ENCODE measurements around the gene RSPO4. TPM values are rescaled to one million over a fixed set of nuclear protein-coding genes. Genes with fewer than 3 reads are reported as not detected.
A peak's percentile ranks its signal among the peaks of the same experiment; 100 is the strongest.

The RSPO4 gene
- total RNA-seq, 1 experiment from 2014 or later, result 6.7 TPM

- Mint-ChIP-seq H3K4me3 (no peak overlapping the region), H3K27me3 (ENCODE audit: low read depth) (peaks cover 10% of the 10 kb centered on the region), H3K27ac (peak overlapping the region in 1 of 3 experiments; percentile 15; a peak in 1 of 7 replicates), H3K4me1 (peaks cover 31 to 32% of the 10 kb centered on the region in 2 experiments), H3K36me3 (ENCODE audit: insufficient read depth in 1 of 3, low read depth in 3 of 3) (no peaks in the 10 kb centered on the region), H3K9me3 (no peaks in the 10 kb centered on the region; a peak in 1 of 5 replicates)
- Histone ChIP-seq H3K14ac (ENCODE audit: insufficient read depth, low read length) (no peak overlapping the region), H2BK20ac (ENCODE audit: low read depth, low read length, poor library complexity, severe bottlenecking) (no peak overlapping the region), H3K27ac (ENCODE audit: insufficient read length, low read depth, low read length) (no peak overlapping the region), H2BK5ac (ENCODE audit: insufficient read length, low read length) (no peak overlapping the region), H3K56ac (ENCODE audit: insufficient read length, low read depth, low read length) (no peak overlapping the region), H3K79me2 (ENCODE audit: insufficient read depth, low read length) (no peaks in the 10 kb centered on the region), H4K5ac (ENCODE audit: insufficient read length, low read depth, low read length) (no peak overlapping the region), H2AK5ac (ENCODE audit: insufficient read length, low read length) (no peak overlapping the region), H3K23me2 (ENCODE audit: insufficient read length, low read depth, low read length, poor library complexity, severe bottlenecking) (no peaks in the 10 kb centered on the region), H3K9ac (ENCODE audit: extremely low read depth, insufficient read length, low read length) (no peak overlapping the region), H3K4me1 (ENCODE audit: insufficient read depth, low read length) (peaks cover 5% of the 10 kb centered on the region; the same call in 1 of the 2 replicates), H2BK12ac (ENCODE audit: insufficient read length, low read depth, low read length) (no peak overlapping the region), H4K91ac (ENCODE audit: insufficient read length, low read depth, low read length) (no peak overlapping the region), H4K20me1 (ENCODE audit: control insufficient read depth, insufficient read depth, insufficient read length) (no peaks in the 10 kb centered on the region), H3K4me2 (ENCODE audit: insufficient read depth, insufficient read length, low read length) (no peak overlapping the region), H3K27me3 (ENCODE audit: insufficient read depth, low read length) (no peaks in the 10 kb centered on the region), H3K18ac (ENCODE audit: insufficient read length, low read depth, low read length) (no peak overlapping the region), H3T11ph (ENCODE audit: low read length) (no peak overlapping the region), H3K79me1 (ENCODE audit: insufficient read depth, low read depth, low read length, poor library complexity, severe bottlenecking) (no peaks in the 10 kb centered on the region), H2BK15ac (ENCODE audit: low read depth, low read length) (no peak overlapping the region), H4K8ac (replicated peaks; ENCODE audit: insufficient read length, low read depth, low read length) (no peak overlapping the region), H3K4ac (ENCODE audit: low read depth, low read length) (no peak overlapping the region), H2BK120ac (ENCODE audit: low read depth, low read length, poor library complexity, severe bottlenecking) (no peak overlapping the region), H2AFZ (ENCODE audit: low read length) (no peak overlapping the region), H3K9me3 (ENCODE audit: control insufficient read depth, low read depth, low read length) (no peaks in the 10 kb centered on the region), H3K23ac (ENCODE audit: insufficient read length, low read depth, low read length) (no peak overlapping the region)
- no CpG with 5 or more reads among the region's 7 CpGs for WGBS (ENCODE audit: extremely low coverage, insufficient read length, low lambda C conversion rate)
- no peak for TF ChIP-seq CTCF (conservative IDR thresholded peaks at IDR 0.05)
- no peak for DNase-seq
Observed at GRCh38 chr20:942611-943010, 59.5 kb downstream of the RSPO4 start.

Measured in H9 (cell line).